ENCODE data around the gene HHIPL1.

GRCh38 chr14:99704037-99704436 lies 59.1 kb downstream of the HHIPL1 start:
- TF ChIP-seq POLR2A (IDR thresholded peaks at IDR 0.05; ENCODE audit: low read depth, low read length): no peak
- TF ChIP-seq POLR2AphosphoS5 (IDR thresholded peaks at IDR 0.05; ENCODE audit: low read depth, low read length): no peak

Data from GM12891 (cell line).